Right lobe of liver (tissue), 4 donors: ENCODE measurements around the gene SLC24A3.

Source experiments
- POLR2A ChIP-seq: fragments of 450-650 bp; IDR thresholded peaks from one replicate; pipeline ENCODE4 v1.6.1; 2017; ENCODE audit warnings: antibody characterized with exemption, mild to moderate bottlenecking
- TF ChIP-seq, protein P1 (sequence below), 4 donors: fragments of 200-600 bp in 3 of 4; fragments of 450-650 bp in 1 of 4; IDR thresholded peaks; one replicate each; pipeline versions ENCODE4 v1.5.1 to v1.8.0; 2016 to 2022; ENCODE audit warnings: antibody characterized with exemption in 4 of 4, mild to moderate bottlenecking in 2 of 4
- donor health status: DM: no; HTN: no; CAD: no.
- donor health status: DM: no; HTN: no; CAD: no.
- donor health status: DM: no; HTN: yes; CAD: no.

GRCh38 chr20:19448632-19449031 is 236.2 kb downstream of the SLC24A3 start:
- TF ChIP-seq, protein P1, sequence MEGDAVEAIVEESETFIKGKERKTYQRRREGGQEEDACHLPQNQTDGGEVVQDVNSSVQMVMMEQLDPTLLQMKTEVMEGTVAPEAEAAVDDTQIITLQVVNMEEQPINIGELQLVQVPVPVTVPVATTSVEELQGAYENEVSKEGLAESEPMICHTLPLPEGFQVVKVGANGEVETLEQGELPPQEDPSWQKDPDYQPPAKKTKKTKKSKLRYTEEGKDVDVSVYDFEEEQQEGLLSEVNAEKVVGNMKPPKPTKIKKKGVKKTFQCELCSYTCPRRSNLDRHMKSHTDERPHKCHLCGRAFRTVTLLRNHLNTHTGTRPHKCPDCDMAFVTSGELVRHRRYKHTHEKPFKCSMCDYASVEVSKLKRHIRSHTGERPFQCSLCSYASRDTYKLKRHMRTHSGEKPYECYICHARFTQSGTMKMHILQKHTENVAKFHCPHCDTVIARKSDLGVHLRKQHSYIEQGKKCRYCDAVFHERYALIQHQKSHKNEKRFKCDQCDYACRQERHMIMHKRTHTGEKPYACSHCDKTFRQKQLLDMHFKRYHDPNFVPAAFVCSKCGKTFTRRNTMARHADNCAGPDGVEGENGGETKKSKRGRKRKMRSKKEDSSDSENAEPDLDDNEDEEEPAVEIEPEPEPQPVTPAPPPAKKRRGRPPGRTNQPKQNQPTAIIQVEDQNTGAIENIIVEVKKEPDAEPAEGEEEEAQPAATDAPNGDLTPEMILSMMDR (IDR thresholded peaks at IDR 0.05), result no peak
- TF ChIP-seq POLR2A, result no peak
